Measurements from ENCODE around the gene CYB5R3.

CYB5R3 gene

DNA sequence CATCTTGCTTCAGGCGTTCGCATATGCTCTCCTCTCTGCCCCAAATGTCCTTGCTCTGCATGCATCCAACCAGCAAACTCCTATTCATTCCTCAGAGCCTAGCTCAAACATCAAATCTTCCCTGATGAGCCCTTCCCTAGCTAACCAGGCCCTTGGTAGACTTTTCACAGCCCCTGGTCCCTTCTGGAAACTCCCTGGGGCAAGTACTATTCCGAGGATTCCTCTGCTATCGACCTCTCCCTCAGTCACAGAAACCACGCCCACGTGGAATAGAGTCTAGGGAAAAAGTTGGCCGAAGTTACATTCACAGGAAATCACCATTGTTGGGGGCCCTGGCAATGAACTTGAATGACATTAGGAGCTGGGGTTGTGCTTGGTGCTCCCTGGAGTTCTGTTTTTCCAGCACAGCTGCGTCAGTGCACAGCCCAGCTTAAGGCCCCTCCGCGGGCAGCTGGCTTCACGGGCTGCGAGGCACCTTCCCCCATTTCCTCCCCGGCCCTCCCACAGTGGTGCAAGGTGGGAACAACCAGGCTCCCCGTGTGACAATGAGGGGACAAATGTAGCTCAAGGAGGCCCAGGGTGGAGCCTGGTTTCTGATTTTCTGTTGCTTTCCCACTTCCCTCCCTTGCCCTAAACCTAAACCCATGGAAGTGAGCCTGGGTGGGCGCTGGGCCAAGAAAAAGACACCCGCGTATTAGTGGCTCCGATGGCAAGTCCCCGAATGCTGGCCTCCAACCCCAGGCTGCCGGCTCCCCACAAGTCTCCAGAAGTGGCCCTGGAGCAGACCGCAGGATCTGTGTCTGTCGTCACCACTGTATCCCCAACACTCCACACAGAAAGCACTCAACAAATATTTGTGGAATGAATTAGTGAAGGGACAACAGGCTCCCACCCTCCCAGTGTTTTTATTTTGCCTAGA, 4.5 kb downstream of the CYB5R3 start:
- DNase-seq: no peak

GRCh38 chr22:42643634-42644421, 5.4 kb downstream of the CYB5R3 start:
- DNase-seq: no peak

DNA sequence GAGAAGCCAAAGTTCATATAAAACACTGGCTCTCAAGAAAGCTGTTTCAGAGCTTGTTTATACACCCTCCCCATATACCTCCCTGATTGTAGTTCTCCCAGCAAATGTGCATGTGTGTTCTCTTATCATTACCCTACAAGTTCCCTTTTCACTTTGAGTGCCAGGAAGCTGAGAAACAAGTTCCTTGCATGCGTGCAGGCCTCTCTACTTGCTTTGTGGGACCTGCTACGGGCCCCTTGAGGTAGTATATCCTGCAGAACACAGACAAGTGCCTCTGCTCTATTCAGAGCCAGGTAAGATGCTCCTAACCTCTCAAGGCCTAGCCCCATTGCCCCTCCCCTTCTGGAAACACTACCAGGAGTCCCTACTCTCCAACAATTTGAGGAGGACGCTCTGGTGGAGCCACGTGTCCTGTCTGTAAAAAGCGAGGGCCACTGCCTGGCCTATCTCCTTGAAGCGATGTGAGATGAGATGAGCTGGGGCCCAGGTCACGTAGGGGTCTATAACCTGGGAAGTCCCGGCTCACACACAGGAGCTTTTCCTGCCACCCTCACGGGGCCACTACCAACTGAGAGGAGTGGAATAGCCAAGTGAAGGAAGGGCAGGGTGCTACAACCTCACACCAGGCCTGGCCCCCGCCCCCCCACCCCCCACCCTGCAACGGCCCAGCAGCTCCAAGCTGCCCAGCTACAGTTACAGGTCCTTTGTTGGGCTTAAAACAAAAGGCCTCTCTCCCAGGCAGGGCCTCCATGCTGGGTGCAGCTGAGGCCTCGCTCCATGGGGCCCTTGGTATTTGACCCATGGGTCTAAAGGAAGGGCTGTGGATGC, 6.2 kb downstream of the CYB5R3 start:
- no peak for DNase-seq

- DNase-seq: no peak
These were observed 7.3 kb downstream of the CYB5R3 start for GRCh38 chr22:42641801-42642413.

GRCh38 chr22:42639541-42640241, 9.5 kb downstream of the CYB5R3 start:
- DNase-seq: no peak

DNA sequence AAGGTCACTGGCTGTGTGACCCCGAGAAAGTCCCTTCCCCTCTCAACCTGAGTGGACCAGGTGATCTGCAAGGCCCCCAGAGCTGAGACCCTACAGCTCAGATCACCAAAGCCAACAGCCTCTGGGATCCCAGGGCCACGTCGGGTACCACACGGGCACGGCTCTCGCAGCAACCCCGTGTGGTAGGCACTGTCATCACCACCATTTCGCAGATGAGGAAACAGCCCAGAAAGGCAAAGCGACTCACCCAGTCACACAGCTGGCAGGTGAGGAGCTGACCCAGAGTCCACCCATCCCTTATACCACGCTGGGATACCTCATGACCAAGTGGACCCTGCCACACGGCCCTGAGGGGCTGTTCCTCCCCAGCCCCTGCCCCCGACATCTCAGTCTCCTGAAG, 11.6 kb downstream of the CYB5R3 start:
- DNase-seq: no peak

- DNase-seq: no peak
These were observed 12.7 kb downstream of the CYB5R3 start for GRCh38 chr22:42636506-42636905.

- DNase-seq: no peak
These were observed 13.7 kb downstream of the CYB5R3 start for GRCh38 chr22:42635531-42635930.

DNA sequence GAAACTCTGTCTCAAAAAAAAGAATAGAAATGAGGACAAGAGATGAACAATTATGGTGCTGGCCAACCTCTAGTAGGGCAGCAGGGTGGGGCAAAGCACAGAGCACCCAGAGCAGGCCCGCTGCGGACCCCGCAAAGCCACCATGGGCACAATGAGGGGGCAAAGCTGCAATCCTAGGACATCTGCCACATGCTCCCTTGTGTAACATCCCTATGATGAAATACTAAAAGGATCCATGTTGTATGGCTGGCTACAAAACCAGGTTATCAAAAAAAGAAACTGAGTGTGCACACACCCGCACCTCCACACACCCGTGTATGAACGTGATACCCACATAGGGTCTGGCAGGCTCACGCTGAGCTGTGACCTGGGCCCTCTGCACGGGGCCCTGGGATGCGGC, 16.2 kb downstream of the CYB5R3 start:
- DNase-seq: no peak

- DNase-seq: no peak
These were observed 17.1 kb downstream of the CYB5R3 start for GRCh38 chr22:42632096-42632495.

DNA sequence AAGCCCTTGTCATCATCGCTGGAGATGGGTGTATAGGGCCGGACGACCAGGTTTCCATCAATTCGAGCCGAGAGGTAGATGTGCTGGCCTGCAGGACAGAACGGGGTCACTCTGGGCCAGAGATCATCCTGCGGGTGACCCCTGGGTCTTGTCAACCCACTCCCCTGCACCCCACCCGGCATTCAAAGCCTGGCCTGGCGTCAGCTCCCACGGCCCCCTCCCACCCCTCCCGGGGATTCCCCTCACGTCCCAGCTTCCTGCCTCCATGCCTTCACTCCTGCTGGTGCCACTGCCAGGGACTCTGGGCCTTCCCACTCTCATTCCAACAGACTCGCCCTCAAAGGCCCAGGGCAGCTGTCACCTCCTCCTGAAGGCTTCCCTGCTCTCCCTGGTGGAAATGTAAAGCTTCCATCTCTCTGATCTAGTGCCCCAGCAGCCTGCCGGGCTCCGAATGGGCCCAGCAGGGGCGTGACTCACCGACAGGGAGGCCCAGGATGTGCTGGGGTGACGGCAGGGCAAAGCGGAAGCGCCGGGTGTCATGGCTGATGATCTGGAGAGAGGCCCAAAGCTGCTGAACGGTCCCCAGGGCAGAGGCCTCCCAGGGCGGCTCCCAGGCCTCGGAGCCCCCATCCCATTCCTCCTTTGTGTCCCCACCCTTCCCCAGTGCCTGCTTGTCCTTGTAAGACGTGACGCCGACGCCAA, 18.1 kb downstream of the CYB5R3 start:
- DNase-seq: no peak

DNA sequence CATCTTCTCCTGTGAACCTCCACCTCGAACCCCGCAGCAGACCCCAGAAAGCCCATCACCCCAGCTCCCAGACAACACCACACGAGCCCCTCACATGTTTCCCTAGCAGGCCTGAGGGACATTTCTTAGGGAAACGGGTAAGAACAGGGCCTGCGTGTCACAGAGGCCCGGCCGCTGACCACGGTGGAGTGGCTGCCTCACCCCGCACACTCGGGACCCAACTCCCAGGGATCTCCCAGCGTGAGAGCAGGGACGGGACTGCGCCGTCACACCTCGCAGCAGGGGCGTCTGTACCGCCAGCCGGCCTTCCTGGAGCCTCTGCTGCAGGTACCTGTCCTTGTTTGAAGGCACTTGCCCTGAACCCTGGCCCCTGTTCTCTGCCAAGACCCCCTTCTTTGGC, 19.0 kb downstream of the CYB5R3 start:
- no peak for DNase-seq

DNA sequence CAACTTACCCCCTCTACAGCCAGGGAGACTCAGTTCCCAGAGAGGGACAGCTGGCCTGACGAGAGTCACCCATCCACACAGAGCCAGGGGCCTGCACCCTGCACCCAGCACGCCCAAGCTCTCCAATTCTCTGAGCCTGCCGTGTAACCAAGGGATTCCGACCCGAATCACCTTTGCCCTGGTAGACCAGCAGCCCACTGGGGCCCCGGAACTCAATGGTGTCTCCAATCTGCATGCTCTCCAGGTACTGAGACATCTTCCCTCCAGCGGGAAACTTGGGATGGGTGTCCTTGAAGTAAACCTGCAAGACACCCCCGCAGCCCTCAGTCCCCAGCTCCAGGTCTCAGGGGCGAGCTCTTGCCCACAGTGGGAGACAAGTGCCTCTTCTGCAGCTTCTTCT, 21.2 kb downstream of the CYB5R3 start:
- no peak for DNase-seq

- no peak for DNase-seq
These were observed 22.1 kb downstream of the CYB5R3 start for GRCh38 chr22:42626951-42627625.

DNA sequence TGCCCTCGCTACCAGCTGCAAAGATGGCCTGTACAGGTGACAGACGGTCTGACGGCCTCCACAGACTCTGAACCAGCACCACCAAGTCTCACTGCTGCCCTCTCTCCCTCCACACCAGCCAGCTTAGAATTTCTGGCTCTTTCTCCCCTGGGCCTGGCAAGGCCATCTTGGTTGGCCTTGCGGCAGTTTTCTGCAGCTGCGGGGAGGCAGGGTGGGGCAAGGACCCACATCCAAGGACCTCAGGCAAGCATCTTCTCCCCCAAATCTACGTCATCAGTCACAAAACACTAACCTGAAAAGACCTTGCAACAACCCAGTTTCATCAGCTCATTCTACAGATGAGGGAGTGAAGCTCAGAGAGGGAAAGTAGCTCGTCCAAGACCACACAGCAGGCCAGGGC, 22.8 kb downstream of the CYB5R3 start:
- no peak for DNase-seq

GRCh38 chr22:42625416-42625815, 23.8 kb downstream of the CYB5R3 start:
- no peak for DNase-seq

DNA sequence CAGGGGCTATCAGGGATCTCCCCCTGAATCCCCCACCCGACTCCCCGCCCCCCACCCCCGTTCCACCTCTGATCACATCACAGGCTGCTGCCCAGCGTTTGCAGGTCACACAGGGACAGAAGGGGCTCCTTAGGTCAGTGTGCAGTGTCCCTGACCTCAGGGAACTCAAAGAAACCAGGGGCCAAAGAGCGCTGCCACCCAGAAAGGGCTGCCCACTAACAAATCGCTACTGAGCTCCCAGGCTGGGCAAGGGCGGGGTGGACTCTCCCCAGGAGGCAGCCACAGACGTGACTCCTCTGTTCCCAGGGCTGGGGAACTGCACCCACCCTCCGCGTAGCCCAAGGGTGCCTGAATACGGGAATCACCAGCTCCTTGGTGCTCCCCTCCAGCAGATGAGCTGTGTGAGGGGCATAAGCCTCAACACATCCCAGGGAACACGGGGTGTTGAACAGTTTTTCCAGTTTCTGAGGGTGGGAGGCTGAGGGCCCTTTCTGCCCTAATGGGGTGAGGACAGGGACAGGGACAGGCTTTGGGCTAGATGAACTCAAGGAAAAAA, 24.6 kb downstream of the CYB5R3 start:
- no peak for DNase-seq

DNA sequence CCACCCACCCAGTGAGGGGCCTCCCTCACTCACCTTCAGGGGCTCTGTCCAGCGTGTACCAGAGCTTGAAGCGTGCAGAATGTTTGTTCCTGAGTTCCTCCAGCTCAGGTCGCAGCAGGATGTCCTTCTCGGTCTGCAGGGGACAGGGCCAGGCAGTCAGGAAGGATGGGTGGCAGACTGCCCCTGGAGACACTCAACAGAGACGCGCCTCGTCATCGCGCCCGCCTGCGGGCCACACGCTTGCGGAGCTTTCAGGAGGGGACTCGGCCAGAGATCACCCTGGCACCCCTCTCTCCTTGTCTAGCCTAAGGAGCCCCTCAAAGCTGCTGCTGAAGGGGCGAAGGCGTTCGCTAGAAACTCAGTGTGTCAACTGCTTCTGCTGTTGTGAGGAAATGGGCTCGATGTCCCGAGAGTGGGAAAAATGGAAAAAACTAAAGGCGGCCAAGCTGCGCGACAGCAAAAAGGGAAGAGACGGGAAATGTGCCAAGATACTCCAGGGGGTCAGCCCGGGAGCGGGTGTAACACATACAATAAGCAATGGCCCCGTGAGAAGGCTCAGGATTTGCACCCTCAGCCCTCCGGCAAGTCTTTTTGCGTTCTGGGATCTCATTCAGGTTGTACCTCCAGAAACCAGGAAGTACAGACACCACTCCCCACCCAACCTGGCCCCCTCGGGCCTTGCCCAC, 25.3 kb downstream of the CYB5R3 start:
- no peak for DNase-seq

DNA sequence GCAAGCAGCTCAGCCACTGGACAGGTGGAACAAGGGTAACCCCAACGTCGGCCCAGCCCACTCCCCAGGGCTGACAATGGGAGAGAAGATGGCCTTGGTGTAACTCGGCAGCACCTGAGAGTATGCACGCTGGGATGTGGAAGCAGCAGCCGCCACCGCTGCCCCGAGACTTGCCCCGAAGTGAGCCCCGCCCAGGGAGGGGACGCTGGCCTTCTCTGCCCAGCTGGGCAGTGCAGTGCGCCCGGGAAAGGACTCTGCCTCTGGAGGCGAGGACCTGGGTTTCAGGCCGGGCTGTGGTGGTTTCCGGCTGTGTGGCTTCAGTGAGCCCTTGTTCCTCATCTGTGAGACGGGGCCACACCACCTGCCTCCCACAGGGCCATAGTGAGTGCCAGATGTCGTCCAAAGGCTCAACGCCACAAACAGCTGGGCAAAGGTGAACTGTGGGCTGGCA, 25.9 kb downstream of the CYB5R3 start:
- no peak for DNase-seq

All from NCI-H748 treated with DMSO at 0.1 percent for 48 hours (cell line).